Trophoblast cell (in vitro differentiated cells and primary cell): ENCODE data around the gene SLC41A1.

Experiments used
- DNase-seq, 2 donors: peaks; one replicate each; pipeline ENCODE4 v3.0.0-alpha.2; 2016
- H2AFZ ChIP-seq: 2 replicates; pipeline ENCODE4 v1.6.1; 2013; ENCODE audit warnings: low read length, moderate library complexity, mild to moderate bottlenecking; ENCODE audit not compliant: insufficient read depth, poor library complexity
- H2AK5ac ChIP-seq: 2 replicates; pipeline ENCODE4 v1.6.1; 2013; ENCODE audit warnings: mild to moderate bottlenecking, low read length
- H2BK120ac ChIP-seq: 2 replicates; pipeline ENCODE4 v1.6.1; 2013; ENCODE audit warnings: low read length, mild to moderate bottlenecking, moderate library complexity; ENCODE audit not compliant: insufficient read depth, poor library complexity
- H2BK12ac ChIP-seq: 2 replicates; pipeline ENCODE4 v1.6.1; 2013; ENCODE audit warnings: mild to moderate bottlenecking, low read length, moderate library complexity
- H2BK5ac ChIP-seq: 2 replicates; pipeline ENCODE4 v1.6.1; 2013; ENCODE audit warnings: low read length, low read depth, moderate library complexity, mild to moderate bottlenecking; ENCODE audit not compliant: poor library complexity
- H3K14ac ChIP-seq: 2 replicates; pipeline ENCODE4 v1.6.1; 2013; ENCODE audit warnings: mild to moderate bottlenecking, low read length
- H3K18ac ChIP-seq: 2 replicates; pipeline ENCODE4 v1.6.1; 2013; ENCODE audit warnings: mild to moderate bottlenecking, low read length
- H3K23ac ChIP-seq: 2 replicates; pipeline ENCODE4 v1.6.1; 2013; ENCODE audit warnings: low read length
- H3K27ac ChIP-seq: 2 replicates; pipeline ENCODE4 v1.5.1; 2013; ENCODE audit warnings: low read depth, mild to moderate bottlenecking, inconsistent platforms, low read length, moderate library complexity
- H3K27me3 ChIP-seq: 2 replicates; pipeline ENCODE4 v1.6.1; 2013; ENCODE audit warnings: inconsistent platforms, mild to moderate bottlenecking, low read length, moderate library complexity; ENCODE audit not compliant: insufficient read depth
- H3K36me3 ChIP-seq, 2 experiments: 1 replicate in 1 of 2; 2 replicates in 1 of 2; pipeline ENCODE4 v1.6.1; 2013; ENCODE audit warnings: low read length in 2 of 2, mild to moderate bottlenecking in 2 of 2, moderate library complexity in 1 of 2; ENCODE audit not compliant: insufficient read depth in 2 of 2, control insufficient read depth in 1 of 2
- H3K4ac ChIP-seq: 2 replicates; pipeline ENCODE4 v1.6.1; 2013; ENCODE audit warnings: low read depth, mild to moderate bottlenecking, low read length, moderate library complexity
- H3K4me1 ChIP-seq, 2 experiments: 1 replicate in 1 of 2; 2 replicates in 1 of 2; pipeline ENCODE4 v1.6.1; 2013; ENCODE audit warnings: low read length in 2 of 2, mild to moderate bottlenecking in 2 of 2, moderate library complexity in 1 of 2; ENCODE audit not compliant: insufficient read depth in 2 of 2, control insufficient read depth in 1 of 2
- H3K4me2 ChIP-seq: 2 replicates; pipeline ENCODE4 v1.6.1; 2013; ENCODE audit warnings: inconsistent platforms, mild to moderate bottlenecking, low read length, moderate library complexity
- H3K4me3 ChIP-seq: 2 replicates; pipeline ENCODE4 v1.5.1; 2013; ENCODE audit warnings: mild to moderate bottlenecking, low read depth, low read length, inconsistent platforms
- H3K79me1 ChIP-seq: one replicate; pipeline ENCODE4 v1.6.1; 2013; ENCODE audit warnings: low read length
- H3K79me2 ChIP-seq: 2 replicates; pipeline ENCODE4 v1.6.1; 2013; ENCODE audit warnings: low read length, mild to moderate bottlenecking; ENCODE audit not compliant: control insufficient read depth, insufficient read depth, poor library complexity
- H3K9ac ChIP-seq: 2 replicates; pipeline ENCODE4 v1.6.1; 2013; ENCODE audit warnings: mild to moderate bottlenecking, low read length
- H3K9me3 ChIP-seq: 2 replicates; pipeline ENCODE4 v1.6.1; 2013; ENCODE audit warnings: low read depth, mild to moderate bottlenecking, control low read depth, inconsistent platforms, low read length; ENCODE audit not compliant: insufficient read depth
- H4K12ac ChIP-seq: 2 replicates; pipeline ENCODE4 v1.6.1; 2013; ENCODE audit warnings: low read depth, mild to moderate bottlenecking, low read length, moderate library complexity
- H4K8ac ChIP-seq: 2 replicates; pipeline ENCODE4 v1.6.1; 2013; ENCODE audit warnings: low read depth, mild to moderate bottlenecking, low read length, moderate library complexity
- H4K91ac ChIP-seq: one replicate; pipeline ENCODE4 v1.6.1; 2013; ENCODE audit warnings: low read depth, mild to moderate bottlenecking, low read length, moderate library complexity
- WGBS: extraction: QIAGEN DNeasy Blood & Tissue Kit; methylation state at CpG from one replicate; pipeline ENCODE4 v1.1.7; 2013; ENCODE audit warnings: missing lambda C conversion rate; ENCODE audit not compliant: insufficient read length, insufficient coverage; ENCODE audit errors: extremely low coverage; 5-methylcytosine and 5-hydroxymethylcytosine counted together

Gene SLC41A1

DNA sequence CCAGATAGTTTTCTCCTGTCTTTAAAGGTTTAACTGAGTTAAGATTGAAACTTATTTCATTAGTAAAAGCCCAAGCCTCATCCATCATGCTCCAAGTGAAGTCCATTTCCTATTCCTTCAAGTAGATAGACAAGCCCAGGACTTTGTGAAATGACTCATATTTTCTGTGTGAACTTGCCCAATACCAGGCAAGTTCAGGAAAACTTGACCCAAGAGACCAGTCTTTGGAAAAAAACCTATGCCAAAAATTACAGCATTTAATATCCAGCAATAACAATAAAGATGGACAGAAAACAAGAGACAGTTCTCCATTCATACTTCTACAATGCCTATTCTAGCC is 37.3 kb downstream of the SLC41A1 start:
- Histone ChIP-seq H3K79me2 (no peaks in the 10 kb centered on the region), H2AK5ac (no peak overlapping the region), H3K18ac (no peak overlapping the region), H3K23ac (no peak overlapping the region), H4K12ac (no peak overlapping the region), H3K4ac (no peak overlapping the region), H3K9me3 (no peaks in the 10 kb centered on the region), H4K91ac (no peak overlapping the region), H3K4me3 (no peak overlapping the region), H3K14ac (no peak overlapping the region), H3K4me1 (peaks cover 0 to 7% of the 10 kb centered on the region in 2 experiments), H2AFZ (no peak overlapping the region), H2BK12ac (no peak overlapping the region), H3K9ac (no peak overlapping the region), H2BK120ac (no peak overlapping the region), H3K4me2 (no peak overlapping the region), H4K8ac (no peak overlapping the region), H3K27me3 (no peaks in the 10 kb centered on the region), H3K27ac (no peak overlapping the region), H3K36me3 (no peaks in the 10 kb centered on the region), H3K79me1 (peaks cover 3% of the 10 kb centered on the region), H2BK5ac (no peak overlapping the region)
- peak; percentile 15 to 55 for DNase-seq

DNA sequence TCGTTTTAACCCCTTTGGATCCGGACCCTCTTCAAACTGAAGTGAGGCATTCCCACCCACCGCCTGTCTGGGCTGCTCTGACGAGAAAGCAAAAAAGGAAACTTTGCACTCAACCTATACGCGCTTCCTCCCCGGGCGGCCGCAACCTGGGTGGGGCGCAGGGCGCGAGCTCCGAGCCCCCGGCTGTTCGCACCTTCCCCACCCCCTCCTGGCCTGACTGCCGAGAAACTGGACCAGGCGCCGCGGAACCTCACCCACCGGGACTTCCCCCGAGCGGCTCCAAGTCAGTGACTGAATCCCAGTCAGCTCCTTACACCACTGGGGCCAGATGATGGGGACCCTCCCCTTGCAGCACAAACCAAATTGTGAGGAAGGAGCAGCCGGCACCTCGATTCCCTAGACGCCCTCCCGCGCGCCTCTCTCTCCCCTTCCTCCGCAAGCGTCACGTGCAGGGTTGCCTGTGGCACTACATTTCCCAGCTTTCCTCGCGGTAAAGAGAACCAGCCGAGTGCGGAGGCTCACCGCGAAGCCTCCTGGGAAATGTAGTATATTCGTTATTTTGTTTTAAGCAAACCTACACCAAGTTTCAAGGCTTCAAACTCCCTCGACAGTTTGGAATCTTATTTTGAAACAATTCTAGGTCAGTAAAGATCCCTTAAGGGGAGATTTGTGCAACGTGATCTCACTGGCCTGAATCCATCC is 37.8 kb downstream of the SLC41A1 start, which contains the start of gene RAB29:
TSS of gene RAB29 (minus strand) at position 468 of the 702 bp plus-strand sequence. CDS start 526 bp downstream, outside the sequence.
- Histone ChIP-seq H3K23ac (no peak within 1 kb of the TSS), H2AK5ac (no peak within 1 kb of the TSS), H2AFZ (peak within 1 kb of the TSS; percentile 28), H2BK120ac (no peak within 1 kb of the TSS), H3K79me2 (no peaks in the 10 kb centered on the region), H3K4me3 (peak within 1 kb of the TSS; percentile 70), H4K8ac (peak within 1 kb of the TSS; percentile 55), H3K4ac (no peak within 1 kb of the TSS), H3K79me1 (peaks cover 3% of the 10 kb centered on the region), H3K27me3 (no peaks in the 10 kb centered on the region), H3K4me2 (peak within 1 kb of the TSS; percentile 81), H3K9ac (no peak within 1 kb of the TSS), H3K27ac (no peak within 1 kb of the TSS), H3K4me1 (peaks cover 0 to 9% of the 10 kb centered on the region in 2 experiments), H2BK5ac (no peak within 1 kb of the TSS), H3K36me3 (no peaks in the 10 kb centered on the region), H3K18ac (no peak within 1 kb of the TSS), H4K91ac (no peak within 1 kb of the TSS), H2BK12ac (no peak within 1 kb of the TSS), H3K14ac (peak within 1 kb of the TSS; percentile 51), H3K9me3 (no peaks in the 10 kb centered on the region), H4K12ac (no peak within 1 kb of the TSS)
- WGBS = no CpG with 5 or more reads among the region's 40 CpGs
- DNase-seq = peak; percentile 71 to 87

GRCh38 chr1:205774198-205775014 is 38.6 kb downstream of the SLC41A1 start:
- Histone ChIP-seq H3K27ac (no peak overlapping the region), H3K18ac (no peak overlapping the region), H2AFZ (peak overlapping the region; percentile 28), H3K27me3 (no peaks in the 10 kb centered on the region), H3K4me2 (peak overlapping the region; percentile 81), H3K9me3 (no peaks in the 10 kb centered on the region), H3K23ac (no peak overlapping the region), H3K14ac (no peak overlapping the region), H3K36me3 (no peaks in the 10 kb centered on the region), H2BK120ac (no peak overlapping the region), H3K4me1 (peaks cover 0 to 11% of the 10 kb centered on the region in 2 experiments), H2AK5ac (no peak overlapping the region), H4K91ac (no peak overlapping the region), H3K79me1 (peaks cover 3% of the 10 kb centered on the region), H2BK12ac (no peak overlapping the region), H2BK5ac (no peak overlapping the region), H4K12ac (no peak overlapping the region), H3K9ac (no peak overlapping the region), H4K8ac (no peak overlapping the region), H3K79me2 (no peaks in the 10 kb centered on the region), H3K4ac (no peak overlapping the region), H3K4me3 (peak overlapping the region; percentile 70)
- WGBS = no CpG with 5 or more reads among the region's 36 CpGs
- DNase-seq = peak in 1 of 2 donors; percentile 42

DNA sequence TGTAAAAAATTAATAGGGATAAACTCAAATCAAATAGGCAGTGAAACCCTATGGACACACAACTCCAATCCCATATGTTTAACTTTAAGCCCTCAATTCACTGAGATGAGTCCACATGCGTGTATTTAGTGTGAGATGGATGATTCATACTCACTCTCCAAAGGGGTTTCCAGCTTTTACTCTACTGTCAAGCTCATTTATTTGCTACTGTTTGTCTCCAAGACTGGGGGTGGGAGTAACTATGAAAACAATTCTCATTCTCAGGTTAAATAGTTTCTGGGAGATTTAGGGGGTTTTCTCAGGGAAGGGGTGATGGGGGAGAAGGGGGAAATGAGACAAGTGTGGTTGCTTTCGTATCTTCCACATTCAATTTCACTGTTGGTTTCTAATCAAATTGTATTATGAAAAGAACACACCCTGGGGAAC is 40.4 kb downstream of the SLC41A1 start:
- H3K4me2 ChIP-seq = no peak overlapping the region
- no peak overlapping the region for H2AK5ac ChIP-seq
- H3K14ac ChIP-seq = no peak overlapping the region
- no peak overlapping the region for H2BK5ac ChIP-seq
- no peak overlapping the region for H3K23ac ChIP-seq
- no peak overlapping the region for H3K18ac ChIP-seq
- no peak overlapping the region for H3K9ac ChIP-seq
- no peaks in the 10 kb centered on the region for H3K9me3 ChIP-seq
- DNase-seq = no peak
- H4K91ac ChIP-seq = no peak overlapping the region
- no peak overlapping the region for H3K4me3 ChIP-seq
- H3K36me3 ChIP-seq = no peaks in the 10 kb centered on the region
- no peak overlapping the region for H2BK120ac ChIP-seq
- H3K27ac ChIP-seq = no peak overlapping the region
- no peak overlapping the region for H2AFZ ChIP-seq
- H3K4ac ChIP-seq = no peak overlapping the region
- no peak overlapping the region for H2BK12ac ChIP-seq
- H4K12ac ChIP-seq = no peak overlapping the region
- H3K79me2 ChIP-seq = no peaks in the 10 kb centered on the region
- peaks cover 3% of the 10 kb centered on the region for H3K79me1 ChIP-seq
- H3K27me3 ChIP-seq = no peaks in the 10 kb centered on the region
- peaks cover 0 to 12% of the 10 kb centered on the region in 2 experiments for H3K4me1 ChIP-seq
- WGBS = no CpG with 5 or more reads among the region's 2 CpGs
- H4K8ac ChIP-seq = no peak overlapping the region
